ENCODE data around the gene SELENOO.
A peak's percentile ranks its signal among the peaks of the same experiment; 100 is the strongest.

Gene SELENOO

GRCh38 chr22:50184902-50185374 is 15.9 kb upstream of the SELENOO start:
- no peak for DNase-seq (ENCODE audit: low read depth)

DNA sequence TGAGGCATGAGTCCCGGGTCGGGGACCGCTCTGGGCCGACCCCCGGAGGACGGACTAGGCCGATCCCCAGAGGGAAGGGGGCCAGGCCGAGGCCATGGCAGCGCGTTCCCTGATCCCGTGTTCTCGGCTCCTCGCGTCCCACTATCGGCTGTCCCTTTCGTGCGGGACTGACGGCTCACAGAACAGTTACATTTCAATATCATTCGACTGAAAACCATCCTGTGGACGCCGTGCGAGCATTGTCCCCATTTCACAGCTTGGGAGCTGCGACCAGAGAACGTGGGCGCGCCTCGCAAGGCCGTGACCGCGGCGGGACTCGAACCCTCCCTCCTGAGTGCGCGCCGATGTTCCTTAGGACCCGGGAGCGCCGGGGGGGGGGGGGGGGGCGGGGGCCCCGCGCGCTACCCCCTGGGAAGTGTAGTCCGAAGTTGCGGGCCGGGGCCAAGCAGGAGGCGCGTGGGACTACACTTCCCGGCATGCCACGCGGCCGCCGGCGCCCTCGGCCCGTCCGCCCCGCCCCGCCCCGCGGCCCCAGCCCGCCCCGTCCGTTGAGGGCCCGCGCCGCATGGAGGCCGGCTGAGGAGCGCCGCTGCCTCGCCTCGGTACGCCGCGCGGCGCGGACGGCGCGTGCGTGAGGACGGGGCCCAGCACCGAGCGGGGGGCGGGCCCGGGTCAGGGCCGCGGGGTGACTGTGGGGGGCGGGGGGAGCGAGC is 15.3 kb upstream of the SELENOO start, which contains the start of gene TRABD:
TRABD (plus strand) TSS at position 539 of the 713 bp plus-strand sequence. CDS start 7,148 bp downstream, outside the sequence.
- peak; percentile 90 for DNase-seq (ENCODE audit: low read depth)

GRCh38 chr22:50186181-50186714 is 14.6 kb upstream of the SELENOO start:
- no peak for DNase-seq (ENCODE audit: low read depth)

DNA sequence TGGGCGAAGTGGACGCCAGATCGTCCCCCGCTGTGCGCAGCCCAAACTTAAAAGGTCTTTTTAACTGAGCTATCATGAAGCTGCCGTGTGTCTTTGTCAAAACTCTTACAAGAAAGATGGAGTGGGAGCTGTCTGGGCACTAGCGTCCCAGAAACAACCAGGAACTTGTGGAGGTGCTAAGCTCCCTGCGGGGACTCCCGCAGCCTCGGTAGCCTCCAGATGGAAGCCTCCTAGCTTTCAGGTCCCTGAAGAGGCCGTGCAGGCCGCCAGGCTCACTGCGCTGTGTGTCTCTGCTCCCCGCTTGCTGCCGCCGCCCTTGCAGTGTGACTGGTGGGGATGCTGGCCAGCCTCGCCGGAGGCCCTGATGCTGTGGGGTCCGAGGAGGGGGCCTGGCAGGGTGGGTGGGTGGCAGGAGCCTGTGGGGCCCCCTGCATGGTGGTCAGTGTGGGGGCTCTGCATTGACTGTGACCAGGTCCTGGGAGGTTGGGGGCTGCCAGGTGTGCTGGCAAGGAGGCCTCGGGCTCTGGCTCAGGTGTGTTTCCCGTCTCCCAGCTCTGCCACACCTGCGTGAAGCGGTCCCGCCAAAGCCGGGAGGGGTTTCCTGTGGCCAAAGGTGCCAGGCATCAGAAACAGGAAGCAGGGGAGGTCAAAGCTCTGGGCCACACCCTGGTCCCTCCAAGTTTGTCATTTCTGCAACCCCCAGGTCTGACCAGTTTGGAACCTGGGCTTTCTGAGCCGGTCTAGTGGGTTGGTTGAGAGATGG is 13.9 kb upstream of the SELENOO start:
- DNase-seq (ENCODE audit: low read depth) = peak; percentile 48

DNA sequence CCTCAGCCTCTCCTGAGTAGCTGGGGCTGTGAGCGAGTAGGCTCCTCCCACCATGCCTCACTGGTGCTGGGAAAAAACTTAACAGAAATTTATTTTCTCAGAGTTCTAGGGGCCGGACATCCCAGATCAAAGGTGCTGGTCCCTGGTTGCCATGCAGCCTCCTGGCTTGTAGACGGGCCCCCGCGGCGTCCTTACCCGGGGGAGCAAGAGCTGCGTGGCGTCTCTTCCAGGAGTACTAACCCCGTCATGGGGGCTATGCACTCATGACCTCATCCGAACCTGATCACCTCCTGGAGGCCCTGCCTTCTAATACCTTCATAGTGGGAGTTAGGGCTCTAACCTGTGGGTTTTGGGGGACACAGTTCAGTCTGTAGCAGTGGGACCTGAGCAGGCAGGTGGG is 12.5 kb upstream of the SELENOO start:
- no peak for DNase-seq (ENCODE audit: low read depth)

DNA sequence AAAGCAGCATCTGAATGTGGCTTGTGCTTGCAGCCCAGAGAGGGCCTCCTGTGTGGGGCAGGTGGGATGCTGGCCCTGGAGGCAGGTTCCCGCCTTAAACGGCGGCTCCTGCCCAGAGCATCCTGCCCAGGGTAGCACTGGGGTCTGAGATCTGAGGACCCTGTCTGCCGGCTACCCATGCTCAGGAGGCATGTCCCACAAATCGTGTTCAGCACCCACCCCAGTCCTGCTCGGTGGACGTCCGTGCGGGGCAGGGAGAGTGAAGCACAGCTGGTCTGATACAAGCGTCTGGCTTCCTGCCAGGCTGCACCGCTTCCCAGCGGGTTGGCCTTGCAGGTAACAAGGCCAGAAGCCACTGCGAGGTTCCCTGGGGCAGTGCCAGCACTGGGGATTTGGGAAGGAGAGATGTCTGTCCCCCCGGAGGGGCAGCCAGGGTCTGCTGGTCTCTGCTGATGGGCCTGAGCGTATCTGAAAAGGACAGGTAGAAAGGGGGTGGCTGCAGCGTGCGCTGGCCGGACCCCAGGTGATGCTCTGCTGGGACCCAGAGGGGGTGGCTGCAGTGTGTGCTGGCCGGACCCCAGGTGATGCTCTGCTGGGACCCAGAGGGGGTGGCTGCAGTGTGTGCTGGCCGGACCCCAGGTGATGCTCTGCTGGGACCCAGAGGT is 11.5 kb upstream of the SELENOO start:
- DNase-seq (ENCODE audit: low read depth) = no peak

- no peak for DNase-seq (ENCODE audit: low read depth)
Observed at GRCh38 chr22:50189849-50190181, 11.0 kb upstream of the SELENOO start.

DNA sequence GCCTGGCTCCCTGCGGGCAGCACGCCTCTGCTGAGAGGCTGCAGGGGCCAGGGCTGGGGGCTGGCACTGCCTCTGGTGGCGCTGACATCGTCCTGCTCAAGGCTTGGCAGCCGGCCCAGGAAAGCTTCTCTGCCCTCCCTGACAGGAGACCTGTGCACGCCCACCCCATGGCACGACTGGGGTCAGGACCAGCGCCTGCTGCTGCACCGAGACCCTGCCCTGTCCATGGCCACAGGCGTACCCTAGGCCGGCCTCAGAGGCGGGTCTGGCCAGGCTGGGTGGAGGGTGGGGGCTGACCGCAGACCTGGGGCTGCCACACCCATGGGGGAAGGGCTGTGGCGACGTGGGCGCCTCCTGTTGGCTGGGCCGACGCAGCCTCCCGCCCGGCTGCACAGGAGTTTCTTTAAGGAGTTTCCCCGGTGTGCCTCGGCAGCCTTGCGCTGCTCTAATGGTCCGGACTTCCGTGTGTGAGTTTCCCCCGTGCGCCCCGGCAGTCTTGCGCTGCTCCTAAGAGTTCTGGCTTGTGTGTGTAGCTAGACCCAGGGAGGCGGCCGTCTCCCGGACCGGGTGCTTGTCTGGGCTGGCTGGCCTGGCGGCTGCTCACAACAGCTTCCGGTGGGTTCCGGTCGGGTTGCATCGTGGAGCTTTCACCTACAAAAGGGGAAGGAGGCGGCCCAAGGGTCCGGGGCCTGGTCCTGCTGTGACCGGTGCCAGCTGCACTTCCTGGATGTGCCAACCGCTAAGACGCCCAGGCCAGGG is 10.4 kb upstream of the SELENOO start:
- peak; percentile 72 for DNase-seq (ENCODE audit: low read depth)

GRCh38 chr22:50190941-50191741 is 9.7 kb upstream of the SELENOO start:
- no peak for DNase-seq (ENCODE audit: low read depth)

DNA sequence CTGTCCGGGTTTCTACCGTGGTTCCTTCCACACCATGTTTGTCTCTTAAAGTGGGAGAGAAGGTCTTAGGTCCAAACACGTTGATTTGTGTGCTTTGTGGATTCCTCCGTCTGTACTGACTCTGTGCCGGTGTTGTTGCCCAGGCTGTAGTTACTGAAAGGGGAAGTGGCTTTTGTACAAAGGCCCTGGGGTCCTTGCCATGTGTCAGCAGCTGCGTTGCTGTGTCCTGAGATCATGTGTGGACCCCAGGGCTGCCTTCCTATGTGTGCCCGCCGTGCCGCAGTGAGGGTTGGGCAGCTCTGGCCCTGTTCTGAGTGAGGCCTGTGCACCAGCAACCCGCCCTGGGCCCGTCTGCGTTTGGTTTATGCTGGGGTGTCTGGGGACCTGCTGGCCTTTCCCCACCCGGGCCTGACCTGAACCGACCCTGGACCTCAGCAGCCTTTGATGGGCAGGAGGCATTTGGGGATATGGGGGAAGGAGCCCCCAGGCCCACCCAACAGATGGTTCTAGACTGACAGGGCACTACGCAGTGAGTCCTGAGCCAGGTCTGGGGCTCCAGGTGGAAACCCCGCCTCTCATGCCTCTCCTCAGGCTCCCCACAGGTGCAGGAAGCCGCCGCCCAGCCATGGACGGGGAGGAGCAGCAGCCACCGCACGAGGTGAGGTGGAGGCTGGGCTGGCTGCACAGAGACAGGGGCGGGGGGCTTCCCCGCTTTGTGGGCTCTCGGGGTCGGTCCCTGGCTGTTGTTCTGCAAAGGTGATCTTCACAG is 8.2 kb upstream of the SELENOO start:
- DNase-seq (ENCODE audit: low read depth) = no peak

DNA sequence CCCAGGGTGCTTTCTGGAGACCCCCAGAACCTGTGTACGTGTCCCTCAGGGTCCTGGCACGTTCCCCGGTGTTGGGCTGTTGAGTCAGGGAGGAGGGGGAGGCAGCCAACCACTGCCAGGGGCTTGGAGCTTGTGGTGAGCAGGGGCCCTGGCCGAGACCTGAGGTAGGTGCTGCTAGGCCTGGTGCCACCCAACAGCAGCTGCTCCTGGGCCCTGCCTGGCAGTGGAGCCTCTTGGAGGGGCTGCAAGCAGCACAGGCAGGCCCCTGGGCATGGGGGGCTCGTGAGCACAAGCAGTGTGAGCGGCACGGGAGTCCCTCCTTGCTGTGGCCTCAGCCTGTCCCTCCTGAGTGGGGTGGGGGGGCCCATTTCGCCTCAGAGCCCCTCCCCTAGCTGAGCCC is 7.2 kb upstream of the SELENOO start:
- no peak for DNase-seq (ENCODE audit: low read depth)

DNA sequence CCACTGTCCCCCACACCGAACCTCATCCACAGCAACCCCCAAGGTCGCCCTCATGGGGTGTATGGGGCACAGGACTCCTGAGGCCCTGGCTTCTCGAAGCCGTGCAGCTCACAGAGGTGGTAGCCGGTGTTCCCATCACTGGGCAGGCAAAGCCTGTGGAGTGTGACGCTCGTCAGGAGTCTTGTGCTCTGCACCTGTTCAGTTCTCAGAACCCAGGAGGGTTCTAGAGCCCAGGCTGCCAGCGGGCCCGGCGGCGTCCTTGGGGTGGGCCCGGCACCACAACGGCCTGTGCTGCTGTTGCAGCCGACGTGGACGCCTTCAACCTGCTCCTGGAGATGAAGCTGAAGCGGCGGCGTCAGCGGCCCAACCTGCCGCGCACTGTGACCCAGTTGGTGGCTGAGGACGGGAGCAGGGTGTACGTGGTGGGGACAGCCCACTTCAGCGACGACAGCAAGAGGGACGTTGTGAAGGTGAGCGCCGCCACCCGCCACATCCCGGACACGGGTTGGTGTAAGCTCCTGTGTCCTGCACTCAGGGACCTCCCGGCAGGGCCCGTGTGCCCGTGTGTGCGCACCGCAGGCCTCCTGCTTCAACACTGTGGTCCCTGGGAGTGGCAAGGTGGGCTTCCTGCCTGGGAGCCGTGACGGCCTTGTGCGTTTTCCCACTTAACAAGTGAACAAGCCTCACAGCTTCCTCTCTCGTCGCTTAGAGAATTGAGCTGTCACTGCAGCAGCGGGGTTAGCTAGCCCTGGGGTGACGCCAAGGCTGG is 6.6 kb upstream of the SELENOO start:
- no peak for DNase-seq (ENCODE audit: low read depth)

GRCh38 chr22:50196256-50196655 is 4.6 kb upstream of the SELENOO start:
- DNase-seq (ENCODE audit: low read depth) = no peak

DNA sequence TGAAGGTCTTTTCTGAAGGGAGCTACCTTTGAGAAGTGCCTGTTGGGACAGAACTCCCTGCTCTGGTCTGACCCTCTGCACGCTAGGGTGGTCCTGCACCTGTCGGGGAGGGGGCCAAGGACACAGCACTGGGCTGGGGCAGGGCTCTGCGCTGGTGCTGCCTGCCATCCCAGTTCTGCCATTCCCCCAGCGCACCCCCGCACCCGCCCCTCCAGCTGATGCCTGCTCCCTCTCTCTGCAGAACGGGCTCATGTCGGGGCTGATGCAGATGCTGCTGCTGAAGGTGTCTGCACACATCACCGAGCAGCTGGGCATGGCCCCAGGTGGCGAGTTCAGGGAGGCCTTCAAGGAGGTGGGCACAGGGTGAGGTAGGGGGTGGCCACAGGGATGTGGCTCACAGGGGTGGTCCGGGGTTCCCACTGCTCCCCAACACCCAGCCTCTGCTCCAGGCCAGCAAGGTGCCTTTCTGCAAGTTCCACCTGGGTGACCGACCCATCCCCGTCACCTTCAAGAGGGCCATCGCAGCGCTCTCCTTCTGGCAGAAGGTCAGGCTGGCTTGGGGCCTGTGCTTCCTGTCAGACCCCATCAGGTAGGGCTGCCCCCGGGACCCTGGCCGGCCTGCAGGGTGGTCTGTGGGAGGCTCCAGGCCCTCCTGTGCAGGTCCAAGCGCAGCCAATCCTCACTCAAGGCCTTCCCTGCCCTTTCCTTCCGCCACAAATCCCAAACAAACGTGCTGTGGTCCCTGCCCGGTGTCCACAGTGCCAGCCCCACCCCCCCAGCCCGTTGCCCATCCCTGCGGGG is 3.6 kb upstream of the SELENOO start:
- no peak for DNase-seq (ENCODE audit: low read depth)

DNA sequence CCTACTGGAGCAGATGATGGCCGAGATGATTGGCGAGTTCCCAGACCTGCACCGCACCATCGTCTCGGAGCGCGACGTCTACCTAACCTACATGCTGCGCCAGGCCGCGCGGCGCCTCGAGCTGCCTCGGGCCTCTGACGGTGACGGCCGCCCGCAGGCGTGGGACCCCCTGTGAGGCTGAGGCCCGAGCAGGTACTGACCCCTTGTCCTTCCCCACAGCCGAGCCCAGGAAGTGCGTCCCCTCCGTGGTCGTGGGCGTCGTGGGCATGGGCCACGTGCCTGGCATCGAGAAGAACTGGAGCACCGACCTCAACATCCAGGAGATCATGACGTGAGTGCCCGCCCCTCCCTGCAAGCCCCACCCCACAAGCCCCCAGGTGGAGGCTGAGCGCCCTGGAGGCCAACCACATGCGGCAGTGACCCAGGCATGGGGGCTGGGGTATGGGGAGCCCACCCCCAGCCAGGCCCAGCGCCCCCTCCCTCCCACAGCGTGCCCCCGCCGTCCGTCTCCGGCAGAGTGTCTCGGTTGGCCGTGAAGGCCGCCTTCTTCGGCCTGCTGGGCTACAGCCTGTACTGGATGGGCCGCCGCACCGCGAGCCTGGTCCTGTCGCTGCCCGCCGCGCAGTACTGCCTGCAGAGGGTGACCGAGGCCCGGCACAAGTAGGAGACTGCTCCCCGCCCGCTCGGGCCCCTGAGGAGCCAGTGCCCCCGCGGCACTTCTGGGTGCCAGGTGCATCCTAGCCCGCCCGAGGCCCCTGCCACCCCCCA is 2.8 kb upstream of the SELENOO start:
- no peak for DNase-seq (ENCODE audit: low read depth)

GRCh38 chr22:50198624-50199017 is 2.2 kb upstream of the SELENOO start:
- DNase-seq (ENCODE audit: low read depth) = no peak

DNA sequence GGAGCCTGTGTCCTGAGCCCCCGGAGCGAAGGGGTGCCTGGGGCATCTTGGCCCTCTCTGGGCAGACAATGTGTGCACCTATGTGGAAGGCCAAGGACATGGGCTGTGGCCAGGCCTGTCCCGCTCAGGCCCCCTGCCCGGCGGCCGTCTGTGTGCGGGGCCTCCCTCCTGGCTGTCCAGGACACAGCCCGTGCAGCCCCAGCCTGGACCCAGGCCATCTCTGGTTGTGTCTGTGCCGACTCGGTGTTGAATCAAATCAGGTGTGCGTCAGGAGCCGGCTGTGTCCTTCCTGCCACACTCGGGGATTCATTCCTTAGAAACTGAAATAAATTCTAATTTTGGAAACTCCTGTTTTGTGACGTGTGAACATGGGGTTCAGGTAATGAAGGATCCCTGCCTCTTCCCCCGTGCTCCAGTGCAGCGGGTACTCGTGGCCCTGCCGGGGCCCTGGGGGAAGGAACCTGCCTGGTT is 1.5 kb upstream of the SELENOO start:
- DNase-seq (ENCODE audit: low read depth) = no peak
